NCI-H1105 (cell line): ENCODE measurements around the gene TEX14.
A peak's percentile ranks its signal among the peaks of the same experiment; 100 is the strongest.
"Not testable (repeated sequence)": the region's sequence is repeated elsewhere in the genome, so short reads cannot be mapped to it uniquely, and the experiment has no call there.

Experiments used
- DNase-seq: peaks from one replicate; lab custom pipeline; 2025; lab: John Stamatoyannopoulos, UW

Gene TEX14

GRCh38 chr17:58560511-58560910, 131.3 kb downstream of the TEX14 start:
- DNase-seq, result no peak

- no peak for DNase-seq
These were observed 133.9 kb downstream of the TEX14 start for GRCh38 chr17:58557981-58558380.

GRCh38 chr17:58556833-58557250, 135.0 kb downstream of the TEX14 start:
- DNase-seq, result no peak

- DNase-seq, result not testable (repeated sequence)
These were observed 136.7 kb downstream of the TEX14 start for GRCh38 chr17:58555109-58555508.

GRCh38 chr17:58541249-58541648, 150.6 kb downstream of the TEX14 start:
- no peak for DNase-seq

- DNase-seq, result no peak
These were observed 152.1 kb downstream of the TEX14 start for GRCh38 chr17:58539698-58540097.

- DNase-seq, result no peak
These were observed 152.9 kb downstream of the TEX14 start for GRCh38 chr17:58538811-58539409.

- DNase-seq, result no peak
These were observed 154.6 kb downstream of the TEX14 start for GRCh38 chr17:58537266-58537665.

- DNase-seq, result no peak
These were observed 155.3 kb downstream of the TEX14 start for GRCh38 chr17:58536542-58536941.

- DNase-seq, result no peak
These were observed 156.4 kb downstream of the TEX14 start for GRCh38 chr17:58535431-58535830.

- DNase-seq, result no peak
These were observed 156.9 kb downstream of the TEX14 start for GRCh38 chr17:58534901-58535421.

- DNase-seq, result no peak
These were observed 157.5 kb downstream of the TEX14 start for GRCh38 chr17:58534331-58534730.

- no peak for DNase-seq
These were observed 158.1 kb downstream of the TEX14 start for GRCh38 chr17:58533616-58534188.

GRCh38 chr17:58532555-58532951, 159.3 kb downstream of the TEX14 start:
- DNase-seq, result no peak

GRCh38 chr17:58531661-58532554, 159.9 kb downstream of the TEX14 start:
- peak; percentile 39 for DNase-seq

GRCh38 chr17:58531122-58531521, 160.7 kb downstream of the TEX14 start:
- DNase-seq, result no peak

- DNase-seq, result no peak
These were observed 161.2 kb downstream of the TEX14 start for GRCh38 chr17:58530655-58531054.

GRCh38 chr17:58529275-58529674, 162.6 kb downstream of the TEX14 start:
- no peak for DNase-seq

GRCh38 chr17:58528443-58528842, 163.4 kb downstream of the TEX14 start:
- DNase-seq, result no peak

- DNase-seq, result no peak
These were observed 163.9 kb downstream of the TEX14 start for GRCh38 chr17:58527949-58528348.

- DNase-seq, result no peak
These were observed 164.5 kb downstream of the TEX14 start for GRCh38 chr17:58527306-58527705.

GRCh38 chr17:58525239-58525638, 166.6 kb downstream of the TEX14 start:
- no peak for DNase-seq

GRCh38 chr17:58521680-58522079, 170.2 kb downstream of the TEX14 start:
- no peak for DNase-seq
